ENCODE results near the gene ACD.

Gene ACD

DNA sequence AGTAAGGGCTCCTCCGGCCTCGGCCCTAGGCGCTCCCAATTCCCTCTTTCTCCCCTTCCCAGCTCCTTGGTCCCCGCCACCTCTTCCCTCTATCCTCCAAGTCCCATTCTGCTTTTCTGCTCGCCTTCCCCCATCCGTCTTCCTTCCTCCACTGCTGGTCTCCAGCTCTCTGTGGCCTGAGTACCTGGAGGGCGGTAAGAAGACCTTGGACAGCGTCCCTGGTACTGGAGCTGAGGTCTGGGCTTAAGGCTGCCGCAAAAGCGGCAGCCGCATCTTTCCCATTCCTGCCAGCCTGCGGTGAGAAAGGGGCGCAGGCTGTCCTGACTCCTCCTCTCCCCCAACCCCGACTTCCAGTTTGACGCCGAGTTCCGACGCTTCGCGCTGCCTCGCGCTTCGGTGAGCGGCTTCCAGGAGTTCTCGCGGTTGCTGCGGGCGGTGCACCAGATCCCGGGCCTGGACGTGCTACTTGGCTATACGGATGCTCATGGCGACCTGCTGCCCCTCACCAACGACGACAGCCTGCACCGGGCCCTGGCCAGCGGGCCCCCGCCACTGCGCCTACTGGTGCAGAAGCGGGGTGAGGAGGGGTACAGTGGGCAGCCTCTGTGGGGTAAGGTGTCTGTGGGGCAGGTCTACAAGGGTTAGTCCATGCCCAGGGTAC, 1.2 kb upstream of the ACD start:
- DNase-seq: no peak

DNA sequence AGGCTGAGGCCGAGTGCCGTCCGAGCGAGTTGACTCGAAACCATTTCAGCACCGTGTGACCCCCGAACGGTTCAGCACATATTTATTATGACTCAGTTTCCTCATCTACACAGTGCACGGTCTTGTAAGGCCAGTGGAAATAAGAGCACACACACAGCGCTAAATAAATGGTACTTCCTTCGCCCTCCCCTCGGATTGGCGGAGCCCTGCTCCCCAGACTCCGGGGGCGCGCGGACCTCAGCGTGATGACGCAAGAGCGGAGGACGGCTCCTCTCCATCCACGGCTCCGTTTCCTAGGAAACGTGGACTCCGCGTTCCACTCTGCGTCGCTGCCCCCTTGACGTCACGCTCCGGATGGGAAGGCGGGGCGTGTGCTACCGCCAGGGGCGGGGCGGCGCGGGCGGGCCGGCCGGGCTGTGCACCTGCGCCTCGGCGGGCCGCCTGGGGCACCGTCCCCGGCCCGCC, 536 bp upstream of the ACD start, which contains the start of gene PARD6A:
PARD6A (plus strand) TSS at position 397 of the 465 bp plus-strand sequence. CDS start 79 bp downstream, outside the sequence.
- DNase-seq: peak; percentile 96

DNA sequence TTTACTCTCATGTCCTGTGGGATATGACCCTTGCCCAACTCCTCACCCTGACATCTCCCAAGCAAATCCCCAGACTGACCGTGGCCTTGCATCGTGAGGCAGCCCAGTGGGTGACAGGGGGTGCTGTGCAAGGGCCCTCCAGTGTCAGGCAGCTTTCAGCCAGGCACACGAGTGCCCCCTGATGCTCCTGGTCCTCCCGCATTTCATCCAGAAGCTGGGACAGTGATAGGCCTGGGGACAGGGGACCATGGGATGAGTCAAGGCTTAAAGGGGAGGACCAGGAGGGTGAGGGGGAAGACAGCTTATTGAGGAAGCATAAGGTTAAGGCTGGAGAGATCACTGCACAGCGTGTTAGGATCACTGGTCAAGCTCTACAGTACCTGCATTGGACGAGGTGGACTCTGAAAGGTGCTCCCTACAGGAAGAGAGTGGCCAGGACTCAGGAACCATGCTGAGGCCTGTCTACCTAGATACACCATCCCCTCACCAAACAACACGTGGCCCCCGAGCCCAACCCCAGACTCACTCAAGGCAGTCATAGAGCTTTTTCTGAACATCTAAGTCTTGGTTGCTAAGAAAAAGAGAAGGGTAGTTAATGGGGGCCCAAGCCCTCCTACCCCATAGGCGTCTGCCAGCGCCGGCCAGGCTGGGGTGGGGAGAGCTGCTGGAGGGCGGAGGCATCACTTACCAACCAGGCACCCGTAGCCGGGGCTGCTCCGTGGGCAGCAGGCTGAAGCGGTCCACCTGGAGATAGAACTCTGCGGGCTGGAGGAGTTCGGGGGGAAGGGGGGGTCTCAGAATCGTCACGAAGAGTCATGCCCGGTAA, 998 bp downstream of the ACD start:
- DNase-seq: no peak

DNA sequence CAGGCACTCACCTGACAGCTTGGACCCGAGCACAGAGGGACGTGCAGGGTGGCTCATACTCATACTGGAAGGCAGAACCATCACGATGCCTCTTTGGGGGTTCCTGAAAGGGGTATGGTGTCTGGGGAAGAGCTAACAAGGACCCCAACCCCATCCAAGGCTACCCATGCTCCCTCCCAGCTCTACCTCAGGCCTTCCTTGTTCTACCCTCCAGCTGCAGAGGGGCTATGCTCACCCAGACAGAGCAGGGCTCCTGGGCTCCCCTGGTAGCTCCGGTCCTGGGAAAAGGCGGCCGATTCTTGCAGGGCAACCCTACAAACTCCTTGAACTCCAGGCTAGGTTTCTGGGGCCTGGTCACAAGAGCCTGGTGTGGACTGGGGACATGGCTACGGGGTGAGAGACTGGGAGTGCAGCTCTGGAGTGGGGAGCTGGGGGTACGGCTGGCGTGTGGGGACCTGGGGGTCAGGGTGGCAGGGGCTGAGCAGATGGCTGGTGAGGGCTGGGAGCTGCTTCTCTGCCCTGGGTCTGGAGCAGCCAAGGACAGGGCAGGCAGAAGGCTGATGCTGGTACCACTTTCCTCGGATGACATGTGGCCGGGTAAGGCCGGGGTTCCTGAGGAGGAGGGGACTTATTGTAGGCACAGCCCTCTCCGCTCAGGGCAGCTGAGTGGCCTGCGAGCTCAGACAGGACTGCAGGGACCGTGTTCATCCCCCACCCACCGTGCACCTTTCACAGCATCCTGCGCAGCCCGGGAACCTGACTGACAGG, 2.1 kb downstream of the ACD start:
- no peak for DNase-seq

DNA sequence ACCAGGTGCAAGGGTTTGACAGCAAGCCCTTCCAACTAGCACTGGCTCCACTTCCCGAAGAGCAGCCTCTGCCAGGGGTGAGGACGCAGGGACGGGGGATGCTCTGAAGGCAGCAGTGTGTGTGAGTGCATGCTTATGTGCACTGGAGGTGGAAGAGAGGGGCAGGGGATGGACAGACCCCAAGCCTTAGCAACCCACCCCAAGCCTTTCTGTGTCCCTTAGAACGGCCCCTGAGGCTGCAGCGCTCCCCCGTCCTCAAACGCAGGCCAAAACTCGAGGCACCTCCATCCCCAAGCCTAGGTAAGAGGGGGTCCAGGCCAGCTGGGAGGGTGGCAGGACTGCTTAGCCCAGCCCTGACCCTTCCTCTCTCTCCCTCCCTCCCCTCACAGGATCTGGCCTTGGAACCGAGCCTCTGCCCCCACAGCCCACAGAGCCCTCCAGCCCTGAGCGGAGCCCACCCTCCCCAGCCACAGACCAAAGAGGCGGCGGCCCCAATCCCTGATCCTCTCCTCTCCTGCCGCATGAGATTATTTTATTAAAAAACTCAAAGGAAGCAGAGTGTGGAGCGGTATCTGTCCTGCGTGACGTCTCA, 2.9 kb downstream of the ACD start:
- DNase-seq: no peak

DNA sequence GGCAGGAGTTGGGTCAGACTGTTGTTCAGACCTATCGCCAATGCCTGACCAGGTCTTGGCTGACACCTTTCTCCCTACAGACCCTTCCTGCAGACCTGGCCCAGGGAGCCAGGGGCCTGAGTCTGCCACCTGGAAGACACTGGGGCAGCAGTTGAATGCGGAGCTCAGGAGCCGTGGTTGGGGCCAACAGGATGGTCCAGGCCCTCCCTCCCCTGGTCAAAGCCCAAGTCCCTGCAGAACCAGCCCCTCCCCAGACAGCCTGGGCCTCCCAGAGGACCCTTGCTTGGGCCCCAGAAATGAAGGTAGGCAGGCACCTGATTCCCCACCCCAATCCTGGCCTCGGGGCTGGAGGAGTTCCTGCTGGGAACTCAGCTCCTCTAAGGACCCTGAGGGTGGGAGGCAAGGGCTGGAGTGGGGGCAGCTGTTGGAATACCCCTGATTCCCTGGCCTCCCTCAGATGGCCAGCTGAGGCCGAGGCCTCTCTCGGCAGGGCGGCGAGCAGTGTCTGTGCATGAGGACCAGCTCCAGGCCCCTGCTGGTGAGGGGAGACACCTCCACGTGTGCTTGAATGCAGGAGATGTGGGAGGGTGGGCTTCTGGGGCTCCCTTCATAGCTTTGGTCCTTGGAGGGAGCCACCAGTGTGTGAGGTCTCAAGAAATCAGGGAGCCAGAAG, 3.6 kb downstream of the ACD start:
- no peak for DNase-seq

DNA sequence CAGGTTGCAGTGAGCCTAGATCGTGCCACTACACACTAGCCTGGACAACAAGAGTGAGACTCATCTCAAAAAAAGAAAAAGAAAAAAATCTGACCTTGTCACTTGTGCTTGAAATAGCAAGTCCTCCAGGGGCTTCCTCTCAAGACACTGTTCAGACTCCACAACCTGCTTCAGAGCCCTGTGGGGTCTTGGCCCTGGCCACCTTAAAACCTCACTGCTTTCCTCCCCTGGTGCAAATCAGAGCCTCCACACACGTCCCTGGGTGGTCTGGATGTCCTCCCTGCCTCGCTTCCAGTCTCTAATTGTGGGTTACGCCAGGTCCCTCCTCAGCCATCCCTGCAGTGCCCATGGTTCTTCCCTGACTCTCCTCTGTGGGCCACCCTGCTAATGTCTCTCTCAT, 4.7 kb downstream of the ACD start:
- DNase-seq: peak; percentile 47

DNA sequence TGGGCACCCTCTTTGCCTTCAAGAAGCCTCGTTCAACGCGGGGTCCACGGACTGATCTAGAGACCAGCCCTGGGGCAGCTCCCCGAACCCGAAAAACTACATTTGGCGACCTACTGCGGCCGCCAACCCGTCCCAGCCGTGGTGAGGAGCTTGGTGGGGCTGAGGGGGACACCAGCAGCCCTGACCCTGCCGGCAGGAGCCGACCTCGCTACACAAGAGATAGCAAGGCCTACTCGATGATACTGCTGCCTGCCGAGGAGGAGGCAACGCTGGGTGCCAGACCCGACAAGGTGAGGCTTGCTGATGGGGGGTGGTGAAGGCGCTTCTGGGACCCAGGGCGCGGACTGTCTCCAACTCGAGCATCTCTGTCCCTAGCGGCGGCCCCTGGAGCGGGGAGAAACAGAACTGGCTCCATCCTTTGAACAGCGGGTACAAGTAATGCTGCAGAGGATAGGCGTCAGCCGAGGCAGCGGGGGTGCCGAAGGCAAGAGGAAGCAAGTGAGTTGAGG, 5.6 kb downstream of the ACD start:
- peak; percentile 55 for DNase-seq

DNA sequence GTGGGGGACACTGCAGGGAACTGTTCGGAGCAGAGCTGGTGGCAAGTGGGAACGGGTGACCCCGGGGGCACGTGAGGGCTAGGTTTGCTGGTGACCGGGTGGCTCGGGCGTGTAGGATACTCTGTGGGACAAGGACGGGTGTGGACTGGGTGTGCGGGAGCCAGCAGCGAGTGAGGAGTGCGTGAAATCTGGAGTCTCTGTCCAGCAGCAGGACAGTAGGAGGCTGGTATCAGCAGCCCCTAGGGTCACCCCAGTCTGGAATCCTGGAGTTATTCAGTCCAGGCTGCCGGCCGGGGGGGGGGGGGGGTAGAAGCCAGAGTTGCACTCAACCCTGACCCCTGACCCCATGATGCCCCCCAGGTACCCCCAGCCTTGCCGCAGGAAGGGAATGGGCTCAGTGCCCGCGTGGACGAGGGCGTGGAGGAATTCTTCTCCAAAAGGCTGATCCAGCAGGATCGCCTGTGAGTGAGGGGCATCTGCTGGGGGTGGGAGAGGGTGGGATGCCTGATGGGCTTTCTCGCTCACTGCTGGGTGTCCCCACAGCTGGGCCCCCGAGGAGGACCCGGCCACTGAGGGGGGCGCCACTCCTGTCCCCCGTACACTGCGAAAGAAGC, 6.2 kb downstream of the ACD start:
- peak; percentile 48 for DNase-seq

DNA sequence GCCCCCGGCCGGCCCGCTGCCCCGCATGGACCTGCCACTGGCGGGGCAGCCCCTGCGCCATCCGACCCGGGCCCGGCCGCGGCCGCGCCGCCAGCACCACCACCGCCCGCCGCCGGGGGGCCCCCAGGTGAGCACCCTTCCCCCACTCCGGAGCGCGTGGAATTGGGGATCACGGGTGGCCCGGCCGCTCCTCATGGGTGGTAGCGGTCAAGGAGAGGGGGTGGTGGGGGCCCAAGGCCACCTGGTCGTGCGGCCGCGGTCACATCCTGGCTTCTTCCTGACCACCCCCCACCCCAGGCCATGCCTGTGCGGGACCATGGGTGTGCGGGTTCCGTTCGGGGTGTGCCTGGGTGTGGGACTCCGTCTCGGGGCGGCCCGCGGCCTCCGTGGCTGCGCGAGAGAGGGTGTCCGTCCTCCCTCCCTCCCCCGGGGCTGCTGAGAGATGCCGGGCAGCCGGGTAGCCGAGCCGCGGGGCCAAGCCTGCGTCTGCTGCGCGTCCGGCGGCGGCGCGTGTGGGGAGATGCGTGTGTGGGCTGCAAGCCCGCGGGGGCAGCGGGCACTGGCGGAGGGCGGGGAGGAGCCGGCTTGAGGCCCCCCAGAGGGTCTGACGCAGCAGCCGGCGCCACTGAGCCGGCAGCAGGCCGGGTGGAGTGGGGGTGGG, 6.8 kb downstream of the ACD start:
- peak; percentile 48 for DNase-seq

DNA sequence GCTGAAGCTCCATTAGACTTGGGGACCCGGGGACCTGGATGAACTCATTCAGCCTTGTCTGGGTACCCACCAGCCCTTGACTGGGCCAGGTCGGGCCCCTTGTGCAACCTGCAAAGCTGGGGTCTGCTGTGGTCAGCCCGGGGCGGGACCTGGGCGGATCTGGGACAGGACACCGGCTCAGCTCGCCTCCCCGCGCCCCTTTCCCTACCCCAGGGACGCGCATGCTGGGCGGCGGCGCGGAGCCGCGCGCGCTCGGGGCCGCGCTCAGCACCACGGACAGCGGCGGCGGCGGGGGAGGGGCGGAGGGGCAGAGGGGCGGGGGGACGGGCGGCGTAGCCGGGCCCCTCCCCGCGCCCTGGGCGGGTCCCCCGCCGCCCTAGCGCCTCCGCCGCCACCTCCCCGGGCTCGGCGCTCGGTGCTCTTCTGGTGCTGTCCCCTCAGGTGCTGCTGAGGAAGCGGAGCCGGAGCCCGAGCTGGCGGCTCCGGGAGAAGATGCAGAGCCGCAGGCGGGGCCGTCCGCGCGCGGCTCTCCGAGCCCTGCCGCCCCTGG, 7.4 kb downstream of the ACD start:
- peak; percentile 50 for DNase-seq

DNA sequence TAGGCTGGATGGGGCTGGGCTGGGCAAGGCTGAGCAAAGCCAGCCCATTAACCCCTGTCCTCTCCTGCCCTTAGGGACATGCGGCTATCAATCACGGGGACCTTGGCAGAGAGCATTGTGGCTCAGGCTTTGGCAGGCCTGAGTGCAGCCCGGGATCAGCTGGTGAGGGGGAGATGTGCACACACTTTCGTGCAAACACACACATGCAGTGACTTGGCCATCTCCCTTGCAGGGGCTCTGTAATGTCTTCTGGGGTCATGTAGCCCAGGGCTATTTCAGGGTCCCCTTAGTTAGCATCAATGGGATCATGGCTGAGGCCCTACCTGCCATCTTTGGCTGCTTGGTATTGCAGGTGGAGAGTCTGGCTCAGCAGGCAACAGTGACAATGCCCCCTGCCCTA, 8.2 kb downstream of the ACD start:
- no peak for DNase-seq

DNA sequence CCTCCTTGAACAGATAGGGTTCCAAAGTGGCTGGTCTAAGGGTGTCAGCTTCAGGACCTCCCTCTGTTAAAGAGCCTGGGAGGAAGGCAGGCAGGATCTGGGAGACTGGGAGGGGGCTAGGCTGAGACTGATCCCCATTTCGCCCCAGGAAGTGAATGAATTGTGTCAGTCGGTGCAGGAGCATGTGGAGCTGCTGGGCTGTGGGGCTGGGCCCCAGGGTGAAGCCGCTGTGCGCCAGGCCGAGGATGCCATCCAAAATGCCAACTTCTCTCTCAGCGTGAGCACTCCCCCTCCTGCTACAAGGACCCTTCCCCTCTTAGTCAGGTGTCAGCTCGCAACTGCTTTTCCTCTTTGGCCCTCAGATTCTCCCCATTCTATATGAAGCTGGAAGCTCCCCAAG, 9.0 kb downstream of the ACD start:
- peak; percentile 46 for DNase-seq

DNA sequence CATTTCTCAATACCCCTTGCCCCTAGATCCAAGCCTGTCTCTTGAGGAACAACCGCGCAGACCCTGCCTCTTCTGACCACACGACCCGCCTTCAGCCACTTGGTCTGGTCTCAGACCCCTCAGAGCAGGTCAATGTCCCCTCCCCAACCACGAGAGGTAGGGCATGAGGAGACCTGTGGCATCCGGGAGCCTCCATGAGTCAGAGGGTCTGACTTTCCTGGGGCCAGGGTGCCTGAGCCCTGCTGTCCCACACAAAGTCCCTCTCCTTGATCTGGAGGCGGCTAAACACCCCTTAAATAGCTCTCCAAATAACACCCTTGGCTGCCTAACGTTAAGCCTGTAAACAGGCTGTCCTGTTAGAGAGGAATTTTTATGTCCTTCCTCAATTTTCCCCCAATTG, 10.0 kb downstream of the ACD start:
- DNase-seq: peak; percentile 49

DNA sequence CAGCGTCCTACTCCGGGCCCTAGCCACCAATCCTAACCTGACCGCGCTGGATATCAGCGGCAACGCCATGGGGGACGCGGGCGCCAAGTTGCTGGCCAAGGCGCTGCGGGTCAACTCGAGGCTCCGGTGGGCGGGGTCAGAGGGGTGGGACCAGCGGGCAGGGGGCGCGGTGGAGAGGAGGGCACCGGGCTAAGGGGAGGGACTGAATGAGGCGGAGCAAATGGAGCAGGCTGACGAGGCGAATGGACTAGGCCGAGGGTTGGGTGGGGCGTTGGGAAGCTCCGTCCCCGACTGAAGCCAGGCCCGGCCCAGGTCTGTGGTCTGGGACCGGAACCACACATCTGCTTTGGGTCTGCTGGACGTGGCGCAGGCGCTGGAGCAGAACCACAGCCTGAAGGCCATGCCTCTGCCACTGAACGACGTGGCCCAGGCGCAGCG, 10.5 kb downstream of the ACD start:
- peak; percentile 51 for DNase-seq

DNA sequence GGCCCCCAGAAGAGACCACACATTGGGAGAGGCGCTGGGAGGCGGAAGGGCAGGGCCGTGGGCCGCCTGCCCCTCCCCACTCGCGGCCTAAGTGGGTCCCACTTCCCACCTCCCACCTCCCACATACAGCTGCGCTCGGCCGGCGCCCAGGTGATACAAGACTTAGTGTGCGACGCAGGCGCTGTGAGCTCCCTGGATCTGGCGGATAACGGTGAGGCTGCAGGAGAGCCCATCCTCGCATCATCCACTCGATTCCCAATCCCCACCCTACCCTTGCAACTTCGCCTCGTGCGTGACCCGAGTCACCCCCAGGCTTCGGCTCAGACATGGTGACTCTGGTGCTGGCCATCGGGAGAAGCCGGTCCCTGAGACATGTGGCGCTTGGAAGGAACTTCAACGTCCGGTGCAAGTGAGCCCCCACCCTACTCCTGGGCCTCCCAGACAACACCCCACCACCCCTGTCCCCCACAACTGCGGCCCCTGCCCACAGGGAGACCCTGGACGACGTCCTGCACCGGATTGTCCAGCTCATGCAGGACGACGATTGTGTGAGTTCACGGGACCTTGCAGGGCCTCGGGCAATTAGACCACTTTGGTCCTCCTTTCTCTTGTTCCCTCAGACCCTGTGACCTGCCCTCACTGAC, 11.2 kb downstream of the ACD start:
- DNase-seq: no peak

DNA sequence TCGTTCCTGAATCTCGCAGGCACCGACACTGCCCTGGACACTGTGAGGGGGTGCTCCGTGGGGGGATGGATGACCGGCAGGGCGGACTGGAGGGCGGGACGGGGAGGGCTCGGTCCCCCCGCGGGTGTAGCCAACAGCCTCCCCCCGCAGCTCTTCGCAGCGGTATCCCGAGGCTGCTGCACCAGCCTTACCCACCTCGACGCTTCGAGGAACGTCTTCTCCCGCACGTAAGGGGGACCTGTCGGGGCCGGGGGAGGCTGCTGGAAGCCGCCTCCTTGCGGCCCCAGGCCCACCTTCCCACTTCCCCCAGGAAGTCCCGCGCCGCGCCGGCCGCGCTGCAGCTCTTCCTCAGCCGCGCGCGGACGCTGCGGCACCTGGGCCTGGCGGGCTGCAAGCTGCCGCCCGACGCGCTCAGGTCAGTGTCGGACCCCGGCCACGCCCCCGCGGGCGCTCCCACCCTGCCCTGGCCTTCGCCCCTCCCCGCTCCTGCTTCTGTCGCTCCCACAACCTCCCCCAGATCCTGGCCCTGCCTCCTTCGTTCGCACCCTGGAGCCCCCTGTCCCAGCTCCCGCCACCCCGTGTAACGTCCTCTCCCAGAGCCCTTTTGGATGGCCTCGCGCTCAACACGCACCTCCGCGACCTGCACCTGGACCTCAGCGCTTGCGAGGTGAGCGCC, 11.8 kb downstream of the ACD start:
- DNase-seq: no peak

DNA sequence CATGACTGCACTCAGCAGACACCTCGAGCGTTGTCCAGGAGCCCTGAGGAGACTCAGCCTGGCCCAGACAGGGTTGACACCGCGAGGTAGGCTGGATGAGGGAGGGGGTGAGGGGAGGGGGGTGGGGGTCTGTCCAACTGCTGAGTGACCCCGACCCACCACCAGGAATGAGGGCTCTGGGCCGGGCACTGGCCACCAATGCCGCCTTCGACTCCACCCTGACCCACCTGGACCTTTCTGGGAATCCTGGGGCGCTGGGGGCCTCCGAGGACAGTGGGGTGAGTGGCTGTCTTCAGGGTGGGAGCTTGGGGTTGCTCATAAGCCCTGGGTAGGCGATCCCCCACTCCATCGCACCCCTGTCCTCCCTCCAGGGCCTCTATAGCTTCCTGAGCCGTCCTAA, 12.4 kb downstream of the ACD start:
- no peak for DNase-seq

DNA sequence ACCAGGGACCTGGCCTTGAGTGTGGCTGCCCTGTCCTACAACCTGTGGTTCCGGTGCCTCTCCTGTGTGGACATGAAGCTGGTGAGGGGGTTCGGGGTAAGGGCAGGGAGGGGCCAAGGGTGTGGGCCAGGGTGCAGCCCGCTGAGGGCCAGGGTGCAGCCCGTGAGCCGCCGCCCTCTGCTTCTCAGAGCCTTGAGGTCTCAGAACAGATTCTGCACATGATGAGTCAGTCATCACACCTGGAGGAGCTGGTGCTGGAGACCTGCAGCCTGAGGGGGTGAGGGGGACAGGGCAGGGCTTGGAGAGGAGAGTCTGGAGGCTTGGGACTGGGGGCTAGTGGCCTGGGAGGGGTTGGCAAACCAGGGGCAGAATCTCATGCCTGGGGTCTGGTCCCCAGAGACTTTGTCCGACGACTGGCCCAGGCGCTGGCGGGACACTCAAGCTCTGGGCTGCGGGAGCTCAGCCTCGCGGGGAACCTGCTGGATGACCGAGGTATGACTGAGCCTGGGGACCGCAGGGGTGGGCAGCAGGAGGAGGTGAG, 12.9 kb downstream of the ACD start:
- DNase-seq: no peak

Measured in activated CD8-positive, alpha-beta memory T cell treated with anti-CD3 and anti-CD28 coated beads, Interleukin-2, amount 50 U/mL, for 48 hours (primary cell).